ENCODE results near the gene UBXN10. TPM values are rescaled to one million over a fixed set of nuclear protein-coding genes. Genes with fewer than 3 reads are reported as not detected.

UBXN10 gene
- total and polyA plus RNA-seq, 10 donors: 0.07 to 0.26 (median 0.18) TPM

DNA sequence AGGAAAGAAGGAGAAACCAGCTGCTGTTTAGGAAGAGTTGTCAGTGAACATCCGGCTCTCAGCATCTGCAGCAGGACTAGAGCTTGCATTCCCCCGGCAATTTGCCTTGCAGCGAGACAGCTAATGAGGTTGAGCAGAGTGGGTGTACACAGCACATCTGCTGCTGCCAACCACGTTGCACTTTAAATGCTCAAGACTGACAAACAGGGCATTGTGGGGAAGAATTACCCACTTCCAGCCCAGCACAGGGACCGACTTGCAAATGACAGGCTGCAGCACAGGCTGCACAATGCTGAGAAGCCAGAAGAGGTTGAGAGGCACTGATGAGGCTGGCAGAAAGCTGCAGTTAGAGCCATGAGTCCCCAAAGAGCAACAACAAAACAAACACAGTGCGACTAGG, 48.0 kb downstream of the UBXN10 start:
- TF ChIP-seq CTCF (IDR thresholded peaks at IDR 0.05 in 8 of 11, conservative IDR thresholded peaks at IDR 0.05 in 3 of 11): no peak
- no peak for TF ChIP-seq POLR2AphosphoS5 (IDR thresholded peaks at IDR 0.05)
- TF ChIP-seq POLR2A (IDR thresholded peaks at IDR 0.05): no peak
- Histone ChIP-seq H3K27ac (no peak overlapping the region), H3K4me1 (peaks cover 0 to 3% (median 0%) of the 10 kb centered on the region in 6 donors), H3K27me3 (replicated peaks in 1 of 7) (peaks cover 0 to 40% (median 5%) of the 10 kb centered on the region in 7 donors), H3K36me3 (no peaks in the 10 kb centered on the region), H3K4me3 (no peak overlapping the region), H3K9me3 (no peaks in the 10 kb centered on the region)
- intact Hi-C loops (cut with DNase I; ENCODE audit: low total_unique reads): no loop called here
- WGBS, 5 donors: 43 to 58% (median 45%) methylated on average over 6 of the region's 6 CpGs
- DNase-seq: no peak

GRCh38 chr1:20234788-20235535, 49.1 kb downstream of the UBXN10 start:
- DNase-seq: no peak
- Histone ChIP-seq H3K36me3 (no peaks in the 10 kb centered on the region), H3K9me3 (no peaks in the 10 kb centered on the region), H3K27me3 (replicated peaks in 1 of 7) (peaks cover 0 to 42% (median 5%) of the 10 kb centered on the region in 7 donors), H3K4me3 (no peak overlapping the region), H3K4me1 (peaks cover 0 to 3% (median 0%) of the 10 kb centered on the region in 6 donors), H3K27ac (no peak overlapping the region)
- no peak for TF ChIP-seq POLR2AphosphoS5 (IDR thresholded peaks at IDR 0.05)
- no peak for TF ChIP-seq POLR2A (IDR thresholded peaks at IDR 0.05)
- TF ChIP-seq CTCF (IDR thresholded peaks at IDR 0.05 in 8 of 11, conservative IDR thresholded peaks at IDR 0.05 in 3 of 11): no peak
- 64 to 82% (median 66%) methylated on average over 6 of the region's 6 CpGs for WGBS, 5 donors
- intact Hi-C loops (cut with DNase I; ENCODE audit: low total_unique reads): no loop called here

DNA sequence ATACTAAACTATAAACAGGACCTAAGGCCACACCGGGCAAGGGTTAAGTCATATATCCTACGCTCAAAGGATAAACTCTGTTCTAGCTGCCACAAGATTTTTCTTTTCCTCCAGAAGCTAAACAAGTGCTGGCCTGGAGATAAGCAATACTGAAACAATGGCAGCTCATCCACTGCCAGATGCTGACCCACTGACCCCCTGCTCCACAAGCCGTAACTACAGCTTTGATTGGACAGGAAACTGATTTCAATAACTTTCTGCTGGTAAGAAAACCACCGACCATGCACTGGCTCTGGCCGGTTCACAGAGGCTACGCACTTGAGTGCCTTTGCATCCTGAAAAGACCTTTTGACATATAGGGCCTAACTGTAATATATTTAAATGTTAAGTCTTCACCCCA, 51.8 kb downstream of the UBXN10 start:
- peaks cover 0 to under 1% (median 0%) of the 10 kb centered on the region in 6 donors for H3K4me1 ChIP-seq
- no peak overlapping the region for H3K4me3 ChIP-seq
- peaks cover 0 to 50% (median 6%) of the 10 kb centered on the region in 7 donors for H3K27me3 ChIP-seq (replicated peaks in 1 of 7)
- intact Hi-C loops (cut with DNase I; ENCODE audit: low total_unique reads): no loop called here
- no peak overlapping the region for H3K27ac ChIP-seq
- TF ChIP-seq POLR2A (IDR thresholded peaks at IDR 0.05): no peak
- TF ChIP-seq POLR2AphosphoS5 (IDR thresholded peaks at IDR 0.05): no peak
- no peak for TF ChIP-seq CTCF (IDR thresholded peaks at IDR 0.05 in 8 of 11, conservative IDR thresholded peaks at IDR 0.05 in 3 of 11)
- no peaks in the 10 kb centered on the region for H3K36me3 ChIP-seq
- 36 to 49% (median 44%) methylated on average over 4 to 6 of the region's 6 CpGs for WGBS, 5 donors
- no peaks in the 10 kb centered on the region for H3K9me3 ChIP-seq
- DNase-seq: no peak

- no peaks in the 10 kb centered on the region for H3K36me3 ChIP-seq
- DNase-seq: no peak
- H3K27me3 ChIP-seq (replicated peaks in 1 of 7): peaks cover 0 to 33% (median 6%) of the 10 kb centered on the region in 7 donors
- no peak overlapping the region for H3K27ac ChIP-seq
- H3K4me3 ChIP-seq: no peak overlapping the region
- H3K9me3 ChIP-seq: no peaks in the 10 kb centered on the region
- TF ChIP-seq POLR2A (IDR thresholded peaks at IDR 0.05) (no peak), POLR2AphosphoS5 (IDR thresholded peaks at IDR 0.05) (no peak), CTCF (IDR thresholded peaks at IDR 0.05 in 8 of 11, conservative IDR thresholded peaks at IDR 0.05 in 3 of 11) (no peak)
- H3K4me1 ChIP-seq: no peaks in the 10 kb centered on the region
- intact Hi-C loops (cut with DNase I; ENCODE audit: low total_unique reads): no loop called here
- WGBS, 5 donors: 74 to 89% (median 80%) methylated on average over 2 of the region's 2 CpGs
Observed at GRCh38 chr1:20240012-20240411, 54.1 kb downstream of the UBXN10 start.

All from spleen (tissue), 11 donors.